Ecto neural progenitor cell (in vitro differentiated cells): ENCODE data around the gene WASF2.
"Not testable (repeated sequence)": the region's sequence is repeated elsewhere in the genome, so short reads cannot be mapped to it uniquely, and the experiment has no call there.

ENCODE experiments used
- DNase-seq: peaks from one replicate; pipeline ENCODE4 v3.0.0-alpha.2; 2018; ENCODE audit warnings: low spot score

WASF2 gene

DNA sequence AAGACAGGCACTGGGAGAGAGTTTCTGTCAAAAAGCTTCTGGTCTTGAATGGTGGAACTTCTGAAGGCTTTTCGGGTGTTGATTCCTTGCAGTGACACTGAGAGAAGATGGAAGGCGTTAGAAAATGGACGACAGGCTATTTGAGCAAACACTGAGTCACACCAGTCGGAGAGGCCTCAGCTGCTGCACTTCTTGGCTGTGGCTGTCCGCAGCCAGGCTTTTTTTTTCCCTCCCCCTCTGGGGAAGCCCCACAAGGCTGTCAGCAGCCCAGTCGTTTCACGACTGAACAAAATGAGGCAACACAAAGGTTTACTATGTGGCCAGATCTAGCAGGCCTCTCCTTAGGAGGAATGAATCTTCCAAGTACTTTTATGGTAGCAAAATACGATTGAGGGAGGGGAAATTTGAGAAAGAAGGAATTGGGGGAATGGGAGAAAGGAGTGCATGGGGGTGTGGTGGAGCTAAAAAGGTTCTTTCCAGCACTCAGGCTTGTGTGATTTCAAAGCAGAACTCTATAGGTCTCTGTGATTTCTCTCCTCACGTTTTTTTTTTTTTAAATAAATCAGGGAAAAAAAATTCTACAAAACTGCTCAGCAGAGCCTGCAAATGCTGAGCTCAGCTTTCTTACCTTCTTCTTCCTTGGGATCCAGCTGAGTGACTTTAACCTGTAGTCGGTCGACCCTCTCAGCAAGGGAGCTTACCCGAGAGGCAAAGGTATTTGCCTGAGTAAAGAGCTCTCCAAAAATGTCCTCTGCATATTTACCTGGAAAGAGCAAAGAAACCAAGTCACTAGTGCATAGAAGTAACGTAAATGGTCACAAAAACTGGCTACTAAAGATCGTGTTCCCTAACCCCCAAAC is 71.4 kb downstream of the WASF2 start:
- DNase-seq = no peak

DNA sequence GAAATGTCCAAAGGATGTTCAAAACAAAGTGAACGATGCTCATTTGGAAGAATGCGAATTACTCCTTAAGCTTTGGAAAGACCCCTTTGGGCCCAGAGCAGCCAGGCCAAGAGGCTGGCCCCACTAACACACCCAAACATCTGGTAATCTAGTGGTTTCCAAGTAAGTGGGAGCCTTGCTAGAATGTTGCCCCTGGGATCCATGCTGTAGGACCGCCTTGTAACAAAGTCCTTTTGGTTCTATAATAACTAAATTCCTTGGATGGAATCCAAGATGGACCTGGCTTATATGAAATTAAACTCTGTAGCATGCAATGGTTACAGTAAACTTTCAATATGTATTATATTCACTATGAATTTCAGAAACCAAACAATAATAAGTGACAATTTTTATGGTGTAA is 72.3 kb downstream of the WASF2 start:
- no peak for DNase-seq

DNA sequence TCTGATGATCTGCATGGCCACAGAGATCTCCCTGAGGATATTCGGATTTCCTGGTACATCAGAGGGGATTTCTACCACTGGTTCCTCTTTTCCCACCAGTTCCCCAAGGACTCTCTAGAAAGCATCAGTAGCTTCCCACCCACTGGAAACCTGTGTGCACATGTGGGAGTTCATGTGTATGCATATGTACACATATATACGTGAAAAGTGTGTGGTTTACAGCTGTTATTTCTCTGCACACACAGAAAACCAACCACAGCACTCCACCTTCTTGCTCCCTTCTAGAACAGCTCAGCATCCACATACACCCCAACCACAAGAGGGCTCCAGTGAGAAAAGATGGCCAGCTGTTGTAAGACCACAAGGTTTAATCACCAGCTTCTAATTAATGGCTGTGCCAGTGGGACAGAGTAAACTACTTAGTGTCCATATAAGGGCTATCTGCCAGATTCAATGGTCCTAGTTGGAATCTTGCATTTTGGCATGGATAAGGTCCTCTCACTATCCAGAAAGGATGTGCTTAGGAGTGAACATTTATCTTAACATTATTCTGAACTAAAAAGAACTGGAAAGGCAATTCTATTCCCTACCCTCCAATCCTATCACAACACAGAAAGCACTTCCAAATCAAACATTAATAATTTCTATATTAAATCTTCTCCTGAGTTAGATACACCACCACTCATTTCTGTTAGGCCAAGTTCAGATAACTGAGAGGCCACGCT is 73.4 kb downstream of the WASF2 start:
- no peak for DNase-seq

DNA sequence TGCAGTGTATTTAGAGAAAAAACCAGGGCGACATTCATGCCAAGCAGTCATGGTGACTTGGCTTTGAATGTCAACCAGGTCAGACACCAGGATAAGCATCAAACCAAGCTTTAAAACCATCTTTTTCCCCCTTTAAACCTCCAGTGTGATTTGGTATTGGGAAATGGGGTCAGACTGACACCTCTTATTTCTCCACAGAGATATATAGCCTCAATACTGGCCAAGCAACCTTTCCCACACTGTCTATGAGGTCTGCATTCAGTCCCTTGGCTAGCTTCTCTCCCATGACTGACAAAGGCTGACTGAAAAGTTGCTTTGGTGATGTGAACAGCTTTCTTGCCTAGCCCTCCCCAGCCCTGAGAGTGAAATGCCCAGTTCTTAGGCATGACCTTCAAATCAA is 75.9 kb downstream of the WASF2 start:
- no peak for DNase-seq

DNA sequence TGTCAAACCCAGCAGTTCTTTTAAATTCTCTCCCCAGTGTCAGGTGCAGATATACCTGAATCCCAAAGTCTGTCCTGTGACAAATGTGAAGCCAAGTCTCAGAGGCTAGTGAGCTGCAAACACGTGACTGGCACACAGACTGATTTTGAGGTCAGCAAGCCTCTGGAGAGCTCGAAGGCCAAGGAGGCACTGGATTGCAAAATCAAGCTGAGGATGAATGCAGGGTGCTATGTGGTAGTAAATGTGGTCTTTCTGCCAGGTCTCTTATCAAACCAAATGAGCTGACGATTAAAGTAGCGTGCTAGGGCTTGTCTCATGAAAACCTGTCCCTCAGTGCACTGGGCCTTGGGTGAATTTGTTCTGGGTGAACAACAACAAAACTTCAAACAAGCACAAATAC is 77.0 kb downstream of the WASF2 start:
- DNase-seq = no peak

DNA sequence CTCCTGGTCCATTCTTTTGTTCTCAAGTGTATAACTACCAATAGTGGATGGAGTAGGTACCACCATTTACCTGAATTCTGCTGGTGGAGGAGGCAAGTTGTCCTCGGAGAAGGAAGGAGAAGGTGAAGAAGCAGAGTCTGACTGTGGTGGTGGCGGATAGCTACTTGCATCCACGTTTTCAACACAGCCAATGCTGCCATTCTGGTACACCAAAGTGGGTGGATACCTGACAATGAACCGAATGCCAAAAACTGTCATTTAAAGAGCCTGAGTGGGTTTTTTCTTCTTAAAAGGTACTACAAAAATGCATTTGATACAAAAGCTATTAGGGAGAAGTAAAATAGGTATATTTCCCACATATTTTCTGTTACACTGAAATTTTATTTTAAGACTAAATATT is 77.5 kb downstream of the WASF2 start:
- DNase-seq = no peak

DNA sequence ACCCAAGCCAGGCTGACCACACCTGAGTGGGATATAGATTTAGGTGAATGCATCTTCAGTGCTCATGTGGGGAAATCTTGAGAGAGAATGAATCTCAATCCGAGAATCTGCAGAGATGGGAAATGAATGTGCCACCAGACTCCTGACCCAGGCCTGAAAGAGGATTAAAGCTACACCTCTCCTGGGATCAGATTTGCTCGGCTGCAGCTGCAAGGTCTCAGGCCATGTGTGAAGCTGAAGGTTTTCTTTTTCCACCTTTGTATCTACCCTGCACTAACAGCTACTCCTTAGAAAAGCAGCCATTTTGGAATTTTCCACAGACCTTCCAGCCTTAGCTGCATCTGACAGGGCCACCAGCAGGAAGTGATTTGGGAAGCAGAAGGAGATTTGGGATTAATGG is 79.3 kb downstream of the WASF2 start:
- no peak for DNase-seq

DNA sequence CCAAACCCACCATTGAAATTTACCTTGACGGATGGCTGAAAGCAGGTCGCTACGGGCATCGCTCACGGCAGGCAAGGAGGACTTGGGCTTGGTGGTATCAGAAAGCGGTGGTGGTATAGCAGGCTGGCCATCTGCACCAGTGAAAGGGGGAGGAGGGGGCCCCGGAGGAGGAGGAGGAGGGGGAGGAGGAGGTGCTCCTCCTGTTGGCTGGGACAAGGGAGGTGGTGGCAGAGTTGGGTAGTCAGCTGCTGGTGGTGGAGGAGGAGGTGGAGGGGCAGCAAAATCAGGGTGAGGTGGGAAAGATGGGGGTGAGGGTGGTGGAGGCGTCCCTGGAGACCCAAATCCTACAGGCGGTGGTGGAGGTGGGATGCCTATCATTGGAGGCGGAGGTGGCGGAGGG is 80.3 kb downstream of the WASF2 start:
- no peak for DNase-seq

DNA sequence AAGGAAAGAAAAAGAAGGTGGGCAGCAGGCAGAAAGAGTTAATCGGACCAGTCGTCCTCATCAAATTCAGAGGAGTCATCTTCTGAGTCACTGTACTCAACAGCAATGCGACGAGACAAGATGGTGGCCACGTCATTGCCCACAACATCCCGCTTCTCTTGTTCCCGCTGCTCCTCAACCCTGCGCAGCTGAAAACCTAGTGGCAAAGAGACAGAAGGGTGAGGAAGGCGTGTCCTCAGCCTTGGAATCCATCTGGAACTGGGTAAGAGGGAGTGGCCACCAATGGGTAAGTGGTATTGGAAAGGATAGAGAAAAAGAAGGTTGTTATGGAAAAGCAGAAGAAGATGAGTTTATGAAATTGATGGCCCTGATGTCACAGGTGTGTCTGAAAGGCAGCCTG is 81.8 kb downstream of the WASF2 start:
- no peak for DNase-seq

DNA sequence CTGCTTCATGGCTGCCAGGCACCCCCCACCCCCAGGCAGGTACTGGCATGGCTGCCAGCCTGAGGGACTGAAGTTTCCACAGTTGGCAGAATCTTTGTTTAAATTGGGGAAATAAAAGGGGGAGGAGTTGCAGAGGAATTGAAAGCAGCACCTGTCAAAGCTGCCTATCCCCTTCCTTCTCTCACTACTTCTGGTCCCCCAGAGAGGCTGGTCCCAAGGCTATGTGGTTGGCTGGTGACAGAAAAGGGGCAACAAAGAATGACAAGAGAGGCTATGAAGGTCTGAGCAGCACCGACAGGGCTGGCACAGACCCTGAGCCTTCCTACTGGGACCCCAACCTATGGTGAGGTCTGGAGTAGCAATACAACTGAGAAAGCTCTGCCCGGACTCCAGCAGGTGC is 83.2 kb downstream of the WASF2 start:
- not testable (repeated sequence) for DNase-seq

DNA sequence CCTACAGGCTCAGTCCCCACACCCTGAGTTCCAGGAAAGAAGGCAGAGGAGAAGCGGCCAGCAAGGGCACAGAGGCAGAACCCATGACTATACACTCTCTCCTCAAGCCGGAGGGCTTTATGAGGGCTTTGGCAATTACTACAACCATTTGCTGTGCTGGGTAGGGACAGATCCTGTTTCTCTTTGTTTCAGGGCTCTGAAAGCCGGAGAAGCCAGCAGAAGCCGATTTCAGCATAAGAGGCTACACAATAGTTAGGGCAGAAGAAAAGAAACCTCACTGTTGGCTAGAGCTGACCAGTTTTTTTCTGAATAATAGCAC is 83.6 kb downstream of the WASF2 start:
- no peak for DNase-seq

DNA sequence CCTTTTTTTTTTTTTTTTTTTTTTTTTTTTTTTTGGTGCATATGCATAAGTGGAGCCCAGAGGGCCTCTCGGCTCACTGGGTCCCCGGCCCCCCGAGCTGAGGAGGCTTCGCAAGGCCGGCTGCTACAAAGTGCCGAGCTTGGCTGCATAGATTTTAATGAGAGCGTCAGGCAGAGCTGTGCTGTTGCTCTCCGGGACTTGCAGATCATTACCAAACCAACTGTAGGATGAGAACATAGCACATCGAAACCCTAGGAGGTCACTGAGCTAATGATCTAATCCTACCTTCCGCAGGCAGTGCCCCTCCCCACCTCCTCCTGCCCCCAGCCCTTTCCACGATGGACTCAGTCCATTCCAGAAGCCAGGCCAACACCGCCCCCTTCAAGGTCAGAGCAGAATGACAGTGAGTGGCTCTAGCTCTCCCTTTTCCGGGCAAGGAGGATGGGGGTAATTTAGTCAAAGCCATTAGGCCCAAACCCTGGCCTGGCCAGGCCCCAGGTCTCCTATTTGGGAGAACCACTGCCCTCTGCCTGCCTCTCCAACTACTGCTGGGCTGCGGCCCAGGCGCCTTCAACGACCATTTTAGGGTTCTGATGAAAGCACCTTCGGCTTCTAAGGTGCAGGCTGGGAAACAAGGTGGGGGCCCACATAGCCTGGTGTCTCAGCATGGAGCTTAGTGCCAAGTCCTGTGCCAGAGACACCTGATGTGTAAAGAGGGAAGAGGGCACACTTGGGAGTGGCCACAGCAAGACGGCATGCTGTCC is 84.2 kb downstream of the WASF2 start:
- DNase-seq = peak; percentile 59

DNA sequence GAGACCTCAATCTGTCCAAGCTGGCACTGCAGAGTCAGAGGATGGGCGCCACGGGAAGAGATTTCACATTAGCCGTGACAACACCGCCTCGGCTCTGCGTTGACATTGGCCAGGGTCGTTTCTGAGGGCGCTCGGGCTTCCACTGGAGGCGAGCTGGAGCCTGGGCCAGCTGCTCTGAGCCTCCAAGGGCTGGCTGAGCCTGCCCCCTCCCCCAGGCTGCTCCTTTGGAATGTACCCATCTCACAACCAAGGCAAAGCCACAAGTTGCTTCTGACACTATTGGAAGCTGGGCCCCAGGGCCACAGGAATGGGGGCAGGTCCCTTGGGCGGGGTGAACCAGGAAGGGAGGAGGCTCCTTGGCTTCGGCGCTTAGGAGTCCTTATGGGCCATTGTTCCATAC is 84.9 kb downstream of the WASF2 start:
- DNase-seq = peak; percentile 70

DNA sequence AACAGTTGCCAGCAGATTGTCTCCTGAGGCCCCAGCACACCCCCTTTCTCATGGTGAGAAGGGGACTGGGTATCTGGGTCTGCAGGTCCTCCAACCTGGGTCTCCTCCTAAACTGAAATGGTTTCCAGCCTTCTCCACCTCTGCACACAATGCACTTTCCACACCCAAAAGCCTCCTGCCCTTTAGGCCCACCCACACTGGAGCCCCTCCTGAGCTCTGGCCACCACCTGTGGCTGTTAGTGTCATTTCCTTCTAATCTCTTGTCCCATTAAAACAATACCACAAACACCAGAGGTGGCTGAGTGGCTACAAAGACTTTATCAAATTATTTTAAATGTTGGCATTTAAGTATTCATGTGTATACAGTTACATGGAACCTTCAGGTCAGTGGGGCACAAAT is 86.0 kb downstream of the WASF2 start:
- no peak for DNase-seq

DNA sequence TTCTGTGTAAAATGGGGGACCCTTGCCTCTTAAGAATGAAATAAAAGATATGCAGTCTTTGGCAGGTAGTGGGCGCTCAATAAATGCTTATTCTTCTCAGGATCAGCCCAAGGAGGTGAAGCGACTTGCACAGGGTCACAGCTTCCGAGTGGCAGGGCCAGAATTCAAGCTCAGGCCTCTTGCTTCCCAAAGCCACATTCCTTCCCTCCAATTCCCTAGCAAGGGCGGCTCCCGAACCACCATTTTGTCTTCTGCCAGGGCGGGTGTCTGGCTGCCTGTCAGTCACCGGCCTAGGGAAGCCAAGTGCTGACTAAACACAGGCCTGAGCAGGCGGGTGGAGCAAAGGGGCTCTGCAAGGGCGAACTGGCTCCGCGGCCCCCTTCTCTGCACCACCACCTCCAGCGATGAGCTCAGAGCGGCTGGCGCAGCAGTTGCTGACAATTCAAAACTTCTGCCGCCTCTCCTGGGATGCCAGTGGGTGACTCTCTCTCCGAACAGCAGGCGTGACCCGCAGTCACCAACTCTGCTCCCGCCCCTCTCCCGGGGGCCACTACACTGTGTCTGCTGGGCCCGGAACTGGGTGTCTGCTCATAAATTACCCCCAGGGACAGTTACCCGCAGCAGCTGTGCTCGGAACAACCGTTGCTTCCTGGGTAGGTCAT is 86.8 kb downstream of the WASF2 start:
- DNase-seq = peak; percentile 58

DNA sequence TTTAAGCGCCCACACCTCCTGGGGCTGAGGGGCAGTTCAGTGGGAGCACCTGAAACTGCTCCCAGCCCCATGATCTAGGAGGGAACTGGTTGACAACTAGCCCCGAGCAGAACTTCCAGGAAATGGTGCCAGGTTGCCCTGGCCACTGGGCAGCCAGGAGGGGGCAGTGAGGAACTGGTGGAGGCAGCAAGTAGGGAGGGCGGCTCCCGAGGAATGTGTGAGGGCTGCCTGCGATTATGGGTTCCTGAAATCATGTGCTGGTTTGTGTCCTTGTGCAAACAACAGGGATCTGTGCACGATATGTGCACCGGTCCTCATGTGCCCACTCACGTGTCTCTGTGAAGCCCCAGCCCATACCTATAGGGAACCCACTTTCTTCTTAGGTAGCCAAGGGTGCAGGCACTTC is 87.6 kb downstream of the WASF2 start:
- DNase-seq = peak; percentile 59

DNA sequence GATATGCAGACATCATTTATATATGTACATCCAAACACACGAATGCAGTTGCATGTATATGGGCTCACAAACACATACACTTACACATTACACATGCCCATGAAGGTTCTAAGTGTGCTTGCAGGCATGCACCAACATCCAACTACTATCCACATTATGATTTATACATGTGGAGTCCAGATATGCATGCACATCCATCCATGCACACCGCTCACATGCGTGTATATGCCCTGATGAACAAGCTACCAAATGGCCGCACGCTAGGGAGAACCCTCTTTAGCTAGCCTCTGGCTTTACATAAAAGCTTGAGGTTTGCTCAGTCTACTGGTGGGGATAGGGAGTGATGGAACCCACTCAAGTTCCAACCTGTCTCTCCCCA is 89.0 kb downstream of the WASF2 start:
- no peak for DNase-seq

DNA sequence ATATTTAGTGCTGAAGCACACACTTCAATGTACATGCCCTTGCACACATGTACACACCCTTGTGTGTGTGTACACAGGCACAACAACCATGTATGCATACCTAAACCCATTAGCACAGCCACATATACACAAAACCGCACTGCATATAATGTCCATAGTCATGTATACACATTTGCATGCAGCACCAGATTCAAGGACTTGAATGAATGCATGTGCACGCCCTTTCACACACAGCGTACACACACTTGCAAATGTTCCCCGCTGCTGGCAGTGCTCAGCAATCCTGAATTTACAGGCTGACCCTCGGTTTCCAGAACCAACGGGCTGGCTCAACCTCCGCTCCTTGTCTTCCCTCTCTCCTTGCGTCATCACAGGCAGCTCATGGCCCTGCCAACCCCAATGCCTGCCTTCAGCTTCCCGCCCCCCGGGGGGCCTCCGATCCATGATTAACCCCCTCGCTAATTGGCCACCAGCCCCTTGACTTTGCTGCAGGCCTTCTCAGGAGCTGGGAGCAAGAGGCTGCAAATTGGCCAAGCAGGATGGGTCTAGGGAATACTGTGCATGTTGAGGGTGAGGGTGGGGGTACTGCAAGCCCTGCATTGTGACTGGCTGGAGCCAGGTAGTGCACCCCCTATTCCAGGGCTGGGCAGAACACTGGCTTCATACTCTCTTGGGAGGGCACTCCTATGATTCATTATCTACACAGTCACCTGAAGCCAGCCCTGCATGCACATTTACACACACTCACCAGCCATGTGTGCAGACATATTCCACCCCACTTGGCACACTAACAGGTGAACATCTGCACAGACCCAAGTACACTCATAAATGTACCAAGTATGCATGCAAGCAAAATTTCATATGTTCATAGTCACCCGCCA is 89.6 kb downstream of the WASF2 start:
- DNase-seq = no peak

DNA sequence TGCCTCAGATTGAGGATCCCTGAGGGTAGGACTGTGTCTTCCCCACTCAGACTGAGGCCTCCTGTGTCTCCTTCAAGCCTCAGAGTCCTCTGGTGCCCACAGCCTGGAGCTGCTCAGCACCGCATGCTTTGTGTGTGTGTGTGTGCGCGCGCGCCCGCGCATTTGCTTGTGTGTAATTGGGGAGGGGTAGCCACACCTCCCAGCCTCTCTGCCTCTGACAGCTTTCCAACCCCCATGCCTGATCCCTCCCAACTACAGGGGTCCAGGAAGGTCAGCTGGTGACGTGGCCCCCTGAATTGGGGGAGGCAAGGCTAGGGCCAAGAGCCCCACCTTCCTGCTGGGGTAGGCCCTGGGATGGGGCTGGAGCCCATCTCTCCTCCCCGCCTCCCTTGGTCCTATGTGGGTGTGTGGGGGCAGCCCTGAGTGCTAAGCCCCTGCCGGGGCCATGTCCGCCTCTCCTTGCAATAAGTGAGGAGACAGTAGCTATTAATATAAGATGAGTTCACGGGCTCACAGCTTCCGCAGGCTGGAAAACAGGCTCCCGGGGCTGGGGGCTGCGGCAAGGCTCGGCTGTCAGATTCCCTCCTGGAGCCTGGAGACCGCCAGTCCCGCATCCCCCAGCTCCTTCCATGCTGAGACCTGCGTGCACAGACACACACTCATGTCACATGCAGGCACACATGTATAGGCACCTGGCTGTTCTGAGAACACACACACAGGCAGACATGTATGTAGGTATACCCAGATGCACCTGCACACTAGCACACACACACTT is 90.5 kb downstream of the WASF2 start:
- DNase-seq = no peak

DNA sequence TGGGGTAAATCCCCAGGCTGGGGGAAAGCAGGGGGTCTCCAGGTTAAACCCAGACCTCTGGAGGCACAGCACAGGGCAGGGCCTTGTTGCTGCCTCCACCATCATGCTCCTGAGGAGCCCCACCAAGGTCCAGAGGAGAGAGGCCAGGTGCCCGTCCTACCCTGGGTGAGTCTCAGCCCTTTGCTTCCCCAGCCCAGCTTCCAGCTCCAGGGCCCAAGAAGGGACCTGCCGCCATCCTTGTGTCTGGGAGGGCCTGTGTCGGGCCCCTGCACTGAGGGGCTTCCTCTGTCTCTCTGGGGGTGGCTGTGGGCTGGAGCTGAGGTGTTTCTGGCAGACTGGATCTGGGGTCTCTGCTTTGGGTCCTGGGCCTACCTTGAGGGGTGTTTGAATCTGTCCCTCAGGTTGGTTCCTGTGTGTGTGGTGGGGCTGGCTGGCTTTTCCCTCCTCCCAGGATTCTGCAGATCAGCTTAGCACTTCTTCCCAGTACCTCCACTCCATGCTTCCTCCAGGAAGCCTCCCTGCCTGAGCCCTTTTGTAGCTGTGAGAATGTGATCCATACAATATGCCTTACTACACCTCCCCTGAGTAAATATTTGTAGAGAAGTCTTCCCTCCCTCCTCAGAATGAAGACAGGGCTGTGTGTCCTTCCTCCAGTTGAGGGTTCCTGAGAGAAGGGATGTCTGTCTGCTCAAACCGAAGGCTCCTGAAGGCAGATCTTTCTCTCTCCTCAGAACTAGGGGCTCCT is 91.4 kb downstream of the WASF2 start:
- no peak for DNase-seq
